Hippocampal formation (tissue), 2 donors: ENCODE measurements around the gene KCNG4.

Experiments used
- DNase-seq, 2 donors: peaks; one replicate each; lab custom pipeline; 2025; lab: John Stamatoyannopoulos, UW

The KCNG4 gene

DNA sequence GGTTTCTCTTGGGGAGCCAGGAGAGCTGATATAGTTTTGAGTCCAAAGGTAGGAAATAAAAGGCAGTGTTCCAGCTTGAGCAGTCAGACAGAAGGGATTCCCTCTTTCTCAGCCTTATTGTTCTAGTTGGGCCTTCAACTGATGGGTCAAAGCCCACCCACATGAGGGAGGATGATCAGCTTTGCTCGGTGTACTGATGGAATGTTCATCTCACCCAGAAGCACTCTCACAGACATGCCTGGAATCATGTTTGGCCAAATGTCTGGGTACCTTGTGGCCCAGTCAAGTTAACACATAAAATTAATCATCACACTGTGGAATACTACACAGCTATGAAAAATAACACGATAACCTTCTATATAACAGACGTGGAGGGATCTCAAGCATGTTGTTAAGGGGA, 23.1 kb upstream of the KCNG4 start:
- no peak for DNase-seq

DNA sequence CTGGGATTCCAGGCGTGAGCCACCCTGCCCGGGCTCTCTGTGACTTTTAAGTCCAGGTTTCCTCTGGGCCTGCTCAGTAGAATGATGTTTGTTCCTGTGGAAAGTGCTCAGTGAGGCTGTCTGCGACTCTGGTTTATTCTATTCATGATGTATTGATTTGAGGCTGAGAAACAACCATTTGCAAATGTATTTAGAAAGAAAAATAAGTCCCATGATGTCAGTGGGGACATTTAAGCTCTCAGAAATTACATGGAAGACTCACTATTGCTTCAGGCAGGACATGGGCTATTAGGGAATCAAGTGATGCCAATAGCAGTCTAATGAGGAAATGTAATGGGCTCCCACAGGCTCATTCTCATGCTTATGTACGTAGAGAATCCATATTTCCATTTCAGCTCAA, 22.2 kb upstream of the KCNG4 start:
- no peak for DNase-seq

DNA sequence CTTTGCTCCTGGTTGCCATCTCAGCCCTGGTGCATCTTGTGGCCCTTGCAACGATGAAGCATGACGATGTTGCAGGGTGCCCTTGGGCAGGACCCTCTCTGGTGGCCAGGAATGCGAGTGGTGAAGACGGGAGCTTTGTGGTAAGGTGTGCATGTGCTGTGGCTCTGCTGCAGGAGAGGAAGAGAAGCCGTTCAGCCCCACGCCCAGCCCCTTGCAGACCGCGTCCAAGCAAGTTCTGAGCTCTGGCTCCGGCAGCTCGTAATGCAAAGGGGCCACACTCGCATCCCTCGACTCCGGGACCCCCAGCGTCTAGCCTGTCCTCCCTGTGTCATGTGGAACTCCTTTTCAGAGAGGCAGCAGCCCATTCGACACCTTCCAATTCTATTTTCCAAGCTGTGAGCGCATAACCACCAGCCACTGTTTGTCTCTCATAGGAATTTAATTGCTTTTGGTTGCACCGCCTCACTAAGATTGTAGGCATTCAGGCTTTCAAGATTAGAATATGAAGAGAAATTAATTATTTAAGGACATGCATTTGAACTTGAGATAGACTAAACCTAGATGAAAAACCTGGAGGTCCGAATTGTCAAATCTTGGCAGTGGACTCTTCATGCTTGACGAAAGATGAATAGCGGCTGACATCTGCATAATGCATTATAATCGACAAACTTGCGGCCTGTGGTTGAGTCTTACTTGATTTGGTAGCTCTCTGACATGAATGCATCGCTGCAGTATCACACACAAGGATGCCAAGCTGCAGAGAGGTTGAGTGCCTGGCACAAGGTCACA, 21.1 kb upstream of the KCNG4 start:
- DNase-seq, result no peak

DNA sequence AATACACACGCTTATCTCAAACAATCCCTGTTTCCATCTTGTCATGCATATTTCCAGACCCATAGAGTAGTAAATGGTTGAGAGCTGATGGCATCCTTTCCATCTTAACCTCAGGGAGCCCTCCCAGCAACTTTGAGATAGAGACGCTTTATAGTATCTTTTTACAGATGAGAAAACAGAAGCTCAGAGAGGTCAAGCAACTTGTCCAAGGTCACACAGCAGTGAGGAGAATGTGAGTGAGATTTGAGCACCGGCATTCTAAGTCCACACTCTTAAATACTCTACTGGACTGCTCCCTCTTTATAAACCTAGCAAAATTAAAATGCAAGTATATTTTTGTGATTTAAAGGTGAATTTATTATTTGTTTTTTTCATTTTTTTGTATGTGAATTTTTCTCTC, 19.9 kb upstream of the KCNG4 start:
- DNase-seq, result no peak

DNA sequence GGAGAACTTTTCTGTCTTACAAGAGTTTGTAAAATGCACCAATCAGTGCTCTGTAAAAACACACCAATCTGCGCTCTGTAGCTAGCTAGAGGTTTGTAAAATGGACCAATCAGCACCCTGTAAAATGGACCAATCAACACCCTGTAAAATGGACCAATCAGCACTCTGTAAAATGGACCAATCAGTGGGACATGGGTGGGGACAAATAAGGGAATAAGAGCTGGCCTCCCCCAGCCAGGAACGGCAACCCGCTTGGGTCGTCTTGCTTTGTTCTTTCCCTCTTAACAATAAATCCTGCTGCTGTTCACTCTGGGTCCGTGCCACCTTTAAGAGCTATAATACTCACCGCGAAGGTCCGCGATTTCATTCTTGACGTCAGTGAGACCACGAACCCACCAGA, 18.5 kb upstream of the KCNG4 start:
- DNase-seq, result no peak

DNA sequence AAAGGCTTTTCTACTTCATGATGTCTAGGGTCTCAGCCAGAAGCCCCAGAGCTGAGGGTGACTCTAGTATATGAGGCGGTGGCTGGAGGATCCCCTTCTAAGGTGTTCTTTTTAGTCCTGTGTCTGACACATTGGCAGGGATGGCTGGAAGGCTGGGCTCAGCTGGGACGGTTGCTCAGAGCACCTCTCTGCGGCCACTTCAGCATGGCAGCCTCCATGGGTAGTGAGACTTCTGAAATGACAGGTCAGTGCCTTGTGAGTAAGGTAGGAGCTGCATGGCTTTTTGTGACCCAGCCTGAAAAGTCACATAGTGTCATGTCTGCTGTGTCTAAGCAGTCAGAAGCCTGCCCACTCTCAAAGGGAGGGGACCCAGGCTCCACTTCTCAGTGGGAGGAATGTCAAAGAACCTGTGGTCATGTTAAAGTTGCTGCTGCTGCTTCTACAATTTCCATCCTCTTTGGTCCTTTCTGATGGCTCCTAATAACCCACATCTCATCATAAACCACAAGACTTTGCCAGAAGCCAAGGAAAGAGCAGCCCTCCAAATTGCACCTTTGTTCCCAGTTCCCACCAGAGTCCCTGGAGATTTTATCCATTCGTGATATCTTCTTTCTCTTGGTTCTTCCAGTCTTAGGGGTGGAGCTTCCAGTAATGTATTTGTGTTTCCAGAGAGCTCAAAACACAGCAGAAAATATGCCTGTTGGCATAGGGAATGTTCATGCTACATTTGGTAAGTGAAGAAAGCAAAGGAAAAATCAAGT, 15.4 kb upstream of the KCNG4 start:
- no peak for DNase-seq

DNA sequence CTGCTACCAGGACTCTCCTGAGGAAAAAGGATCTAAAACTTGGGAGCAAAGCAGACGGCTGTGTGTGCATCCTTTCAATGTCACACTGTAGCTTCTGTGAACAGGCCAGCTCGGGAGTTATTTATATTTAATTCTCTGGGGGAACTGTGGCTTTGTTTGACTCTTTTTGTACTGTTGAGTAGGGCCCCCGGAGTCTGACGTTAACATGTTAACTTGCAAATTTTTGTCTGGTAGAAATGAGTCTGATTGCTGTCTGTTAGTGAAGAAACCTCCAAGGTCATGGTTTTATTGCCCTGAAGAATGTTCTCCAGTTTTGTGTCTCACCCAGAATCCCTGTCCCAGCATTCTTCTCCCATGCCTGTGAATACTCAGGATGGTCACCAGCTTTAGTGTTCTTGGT, 14.2 kb upstream of the KCNG4 start:
- DNase-seq, result no peak

DNA sequence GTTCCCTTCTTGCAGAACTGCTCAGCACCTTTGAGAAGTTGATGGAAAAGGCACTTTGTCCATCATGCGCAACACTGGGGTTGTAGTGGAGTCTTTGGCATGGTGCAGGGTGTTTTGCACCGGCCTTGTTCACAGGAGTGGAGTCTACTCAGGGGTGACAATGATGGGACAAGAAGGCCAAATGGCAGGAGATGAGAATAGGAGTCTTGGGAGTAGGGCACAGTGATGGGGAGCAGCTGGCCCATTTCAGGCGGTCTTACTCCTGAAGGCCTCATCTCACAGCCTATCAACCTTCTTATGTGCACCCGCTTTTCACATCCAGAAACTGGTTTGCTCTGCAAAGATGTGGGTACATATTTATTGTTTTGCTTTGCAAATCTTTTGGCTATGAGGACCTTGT, 13.4 kb upstream of the KCNG4 start:
- DNase-seq, result no peak

DNA sequence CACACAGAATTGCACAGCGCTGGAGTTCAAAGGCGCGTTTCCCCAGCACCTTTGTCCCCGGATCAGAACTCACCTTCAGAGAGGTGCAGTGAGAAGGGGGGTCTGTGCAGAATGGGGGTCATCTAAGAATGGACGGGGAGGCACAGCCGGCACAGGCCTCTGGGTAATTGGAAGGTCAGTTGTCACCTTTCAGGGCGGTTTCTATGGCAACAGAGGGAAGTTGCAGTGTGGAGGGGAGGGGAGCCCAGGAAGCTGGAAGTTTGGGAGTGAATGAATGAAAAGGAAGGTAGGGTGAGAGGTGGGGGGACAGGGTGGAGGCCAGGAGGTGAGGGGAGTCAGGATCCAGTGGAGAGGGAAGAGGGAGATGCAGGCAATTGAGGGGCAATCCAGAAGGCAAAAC, 12.4 kb upstream of the KCNG4 start:
- no peak for DNase-seq

DNA sequence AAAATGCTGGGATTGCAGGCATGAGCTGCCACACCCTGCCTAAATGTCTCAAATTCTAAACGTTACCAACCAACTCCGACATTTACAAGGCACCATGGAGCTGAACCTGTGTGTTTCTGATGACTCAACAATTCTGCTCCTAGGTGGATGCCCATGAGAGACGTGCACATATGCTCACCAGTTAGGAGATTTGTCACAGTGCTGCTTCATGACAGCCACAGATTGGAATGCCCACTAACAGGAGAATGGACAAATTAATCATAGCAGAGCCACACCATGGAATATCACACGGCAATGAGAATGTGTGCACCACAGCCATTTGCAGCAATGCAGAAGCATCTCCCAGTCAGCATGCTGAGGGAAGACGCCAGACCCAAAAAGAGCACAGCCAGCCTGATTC, 8.0 kb upstream of the KCNG4 start:
- DNase-seq, result no peak

DNA sequence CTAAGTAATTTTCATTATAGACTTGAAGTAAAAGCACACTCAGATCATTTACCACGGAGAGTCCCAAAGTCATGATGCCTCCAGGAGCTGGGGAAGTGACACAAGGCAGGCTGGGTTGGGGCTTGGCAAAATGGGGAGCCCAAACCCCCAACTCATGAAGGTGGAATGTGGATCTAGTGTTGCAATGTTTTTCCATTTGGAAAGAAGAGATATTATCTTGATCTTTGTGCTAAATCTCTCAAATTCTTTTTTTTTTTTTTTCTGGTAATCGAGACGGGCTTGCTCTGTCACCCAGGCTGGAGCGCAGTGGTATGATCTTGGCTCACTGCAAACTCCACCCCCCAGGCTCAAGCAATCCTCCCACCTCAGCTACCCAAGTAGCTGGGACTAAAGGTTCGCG, 7.5 kb upstream of the KCNG4 start:
- DNase-seq, result no peak

DNA sequence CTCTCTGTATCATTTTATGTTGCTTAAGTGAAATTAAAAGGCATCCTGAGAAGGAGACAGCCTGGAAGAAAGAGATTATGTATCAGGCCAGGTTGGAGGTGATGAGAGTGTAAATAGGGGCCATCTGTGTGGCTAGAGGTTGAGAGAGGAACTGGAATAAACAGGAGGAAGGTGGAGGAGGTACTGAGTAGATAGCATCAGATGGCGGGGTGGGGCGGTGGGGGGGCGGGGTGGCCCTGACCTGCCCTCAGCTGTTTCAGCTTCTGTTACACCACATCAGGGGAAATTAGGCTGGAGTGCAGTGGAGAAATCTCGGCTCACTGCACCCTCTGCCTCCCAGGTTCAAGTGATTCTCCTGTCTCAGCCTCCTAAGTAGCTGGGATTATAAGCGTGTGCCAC, 6.9 kb upstream of the KCNG4 start:
- no peak for DNase-seq

DNA sequence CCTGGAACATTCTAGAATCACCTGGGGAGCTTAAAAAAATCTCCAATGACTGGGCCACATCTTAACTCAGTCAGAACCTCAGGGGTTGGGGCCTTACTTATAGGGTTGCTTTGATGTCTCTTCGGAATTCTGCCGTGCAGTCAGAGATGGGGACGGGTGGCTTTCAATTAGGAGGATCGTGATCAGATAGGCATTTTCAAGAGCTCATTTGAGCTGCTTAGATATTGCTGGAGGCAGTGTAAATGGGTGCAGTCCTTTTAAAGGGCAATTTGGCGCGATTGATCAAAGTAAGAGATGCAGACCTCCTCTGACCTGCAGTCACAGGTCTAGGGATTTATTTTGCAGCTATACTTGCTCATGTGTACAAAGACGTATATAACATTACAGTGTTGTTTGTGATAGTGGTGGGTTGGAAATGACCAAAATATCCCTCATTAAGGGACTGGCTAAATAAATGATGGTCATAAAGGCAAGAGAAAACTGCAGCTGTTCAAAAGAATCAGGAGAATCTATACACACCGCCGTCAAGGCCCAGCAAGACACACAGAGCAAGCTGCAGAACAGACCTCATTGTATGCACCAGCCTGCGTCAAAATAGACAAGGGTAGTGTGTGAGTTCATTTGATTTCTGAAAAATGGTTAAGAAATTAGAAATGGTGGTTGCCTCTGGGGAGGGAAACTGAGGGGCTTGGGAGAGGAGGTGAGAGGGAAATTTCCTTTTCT, 6.3 kb upstream of the KCNG4 start:
- DNase-seq, result no peak

DNA sequence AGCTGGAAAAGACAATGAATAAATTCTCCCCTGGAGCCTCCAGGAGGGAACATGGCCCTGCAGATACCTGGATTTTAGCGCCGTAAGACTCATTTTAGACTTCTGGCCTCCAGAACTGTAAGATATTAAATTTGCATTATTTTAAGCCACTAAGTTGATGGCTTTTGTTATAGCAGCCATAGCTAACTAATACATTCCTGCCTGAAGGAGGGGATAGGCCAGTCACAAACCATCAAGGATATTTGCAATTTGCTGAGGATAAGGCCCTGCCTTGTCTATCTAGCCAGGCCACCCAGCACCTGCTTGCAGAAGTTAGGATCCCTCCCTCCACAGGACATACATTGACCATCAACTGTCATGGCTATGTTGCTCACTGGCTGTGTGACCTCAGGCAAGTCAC, 4.9 kb upstream of the KCNG4 start:
- DNase-seq, result no peak

DNA sequence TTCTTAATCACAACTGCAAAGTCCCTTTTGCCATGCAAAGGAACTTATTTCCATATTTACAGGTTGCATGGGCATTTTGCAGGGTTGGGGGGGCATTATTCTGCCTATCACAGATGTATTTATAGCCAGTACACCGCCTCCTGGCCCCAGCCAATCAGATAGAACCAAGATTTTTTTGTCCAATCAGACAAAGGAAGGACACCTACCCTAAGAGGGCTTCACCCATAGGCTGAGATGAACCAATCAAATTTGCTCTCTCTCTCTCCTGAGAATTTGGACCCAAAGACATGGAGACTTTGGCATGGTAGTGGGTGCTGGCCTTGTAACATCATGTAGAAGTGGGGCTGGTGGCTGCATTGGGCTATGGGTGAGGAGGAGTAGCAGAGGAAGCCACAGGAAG, 3.9 kb upstream of the KCNG4 start:
- DNase-seq, result no peak

DNA sequence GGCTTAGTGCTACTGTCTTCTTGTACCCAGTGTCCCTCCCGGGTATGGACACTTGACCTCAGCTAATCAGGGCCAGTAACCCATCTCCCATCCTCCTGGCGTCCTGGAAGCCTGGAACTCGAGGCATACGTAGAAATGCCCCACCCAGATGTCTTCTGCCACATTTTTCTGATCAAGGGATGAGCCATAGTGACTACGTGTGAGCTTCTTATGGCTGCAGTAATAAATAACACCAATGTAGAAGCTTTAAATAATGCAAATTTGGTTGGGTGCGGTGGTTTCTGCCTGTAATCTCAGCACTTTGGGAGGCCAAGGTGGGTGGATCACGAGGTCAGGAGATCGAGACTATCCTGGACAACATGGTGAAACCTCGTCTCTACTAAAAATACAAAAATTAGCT, 3.0 kb upstream of the KCNG4 start:
- no peak for DNase-seq

DNA sequence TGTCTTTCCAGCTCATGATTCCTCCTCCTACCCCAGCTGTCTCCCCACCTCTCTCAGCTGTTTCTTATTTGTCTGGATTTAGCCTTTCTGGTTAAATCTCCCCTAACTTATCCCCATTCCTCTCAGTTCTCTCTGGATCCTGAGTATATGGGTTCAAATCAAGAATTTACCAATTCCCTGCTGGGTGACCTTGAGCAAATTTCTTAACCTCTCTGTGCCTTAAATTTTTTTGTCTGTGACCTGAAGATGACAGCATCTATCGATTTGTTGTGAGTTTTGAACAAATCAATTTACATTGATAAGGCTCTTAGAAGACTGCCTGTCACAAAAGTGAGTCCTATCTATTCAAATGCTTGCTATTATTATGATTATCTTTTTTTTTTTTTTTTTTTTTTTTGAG, 2.0 kb upstream of the KCNG4 start:
- no peak for DNase-seq

DNA sequence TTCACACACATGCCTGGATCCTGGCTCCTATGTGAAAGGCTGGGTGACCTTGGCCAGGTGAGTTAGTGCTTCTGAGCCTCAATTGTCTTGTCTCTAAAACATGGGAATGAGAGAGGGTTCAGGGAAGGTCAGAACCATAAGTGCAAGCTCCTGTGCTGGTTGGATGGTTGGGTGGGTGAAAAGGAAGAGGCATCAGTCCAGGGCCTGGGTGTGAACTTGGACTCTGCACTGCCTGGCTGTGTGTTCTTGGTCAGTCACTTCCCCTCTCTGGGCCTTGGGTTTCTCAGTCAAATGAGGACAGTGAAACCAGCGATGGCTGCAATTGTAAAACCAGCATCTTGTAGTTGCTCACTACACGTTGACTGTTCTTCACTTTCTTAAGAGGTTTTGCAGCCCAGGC, 643 bp upstream of the KCNG4 start:
- DNase-seq, result no peak

DNA sequence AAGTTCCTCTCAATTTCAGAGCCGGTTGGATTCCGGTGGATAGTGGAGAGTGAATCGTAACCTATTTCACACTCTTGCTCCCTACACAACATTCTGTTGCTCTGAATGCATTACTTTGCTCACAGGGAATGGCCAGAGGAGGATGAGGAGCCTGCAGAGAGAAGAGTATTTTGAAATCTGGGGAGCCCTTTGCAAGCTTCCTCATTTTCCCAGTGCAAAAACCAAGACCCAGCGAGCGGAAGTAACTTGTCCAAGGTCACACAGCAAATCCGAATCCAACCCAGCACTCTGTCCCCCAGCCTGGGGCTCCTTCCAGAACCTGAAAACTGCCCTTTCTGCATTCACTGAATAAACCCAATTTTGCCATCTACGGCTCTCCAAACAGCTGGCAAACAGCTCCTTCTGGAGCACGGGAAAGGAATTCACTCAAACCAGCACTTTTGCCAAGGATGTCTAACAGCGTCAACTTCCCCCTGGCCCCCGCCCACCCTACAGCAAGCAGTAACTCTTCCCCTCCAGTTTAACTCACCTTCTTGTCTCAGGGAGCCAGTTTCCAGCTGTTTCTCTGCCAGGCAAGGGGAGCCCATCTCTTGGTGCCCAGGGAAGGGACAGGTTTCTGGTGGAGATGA, 557 bp downstream of the KCNG4 start:
- DNase-seq, result no peak

DNA sequence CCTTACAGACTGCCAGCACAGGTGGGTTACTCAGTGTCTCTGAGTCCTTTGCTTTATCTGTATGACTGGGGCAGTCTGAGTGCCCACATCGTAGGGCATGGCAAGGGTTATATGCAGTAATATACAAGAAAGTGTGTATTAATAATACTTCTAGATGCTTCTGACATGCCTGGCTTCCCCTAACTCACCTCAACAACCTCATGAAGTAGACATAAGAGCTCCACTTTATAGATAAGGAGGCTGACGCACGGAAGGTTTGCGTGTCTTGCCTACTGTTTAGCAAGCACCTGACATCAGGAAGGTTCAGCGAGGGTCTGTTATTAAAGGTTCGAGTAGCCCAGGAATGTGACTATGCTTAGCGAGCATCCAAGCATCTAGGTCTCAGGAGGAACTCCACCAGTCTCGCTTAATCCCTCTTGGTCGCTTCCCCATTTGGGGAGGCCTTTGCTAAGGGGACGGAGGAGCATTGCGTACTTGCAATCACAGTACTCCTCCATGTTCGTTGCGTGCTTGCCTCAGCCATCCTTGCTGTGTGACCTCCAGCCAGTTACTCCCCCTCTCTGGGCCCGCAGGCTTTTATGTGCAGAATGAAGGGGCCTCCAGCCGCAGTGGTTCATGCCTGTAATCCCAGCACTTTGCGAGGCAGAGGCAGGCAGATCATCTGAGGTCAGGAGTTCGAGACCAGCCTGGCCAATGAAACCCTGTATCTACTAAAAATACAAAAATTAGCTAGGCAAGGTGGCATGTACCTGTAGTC, 1.6 kb downstream of the KCNG4 start:
- DNase-seq, result no peak

DNA sequence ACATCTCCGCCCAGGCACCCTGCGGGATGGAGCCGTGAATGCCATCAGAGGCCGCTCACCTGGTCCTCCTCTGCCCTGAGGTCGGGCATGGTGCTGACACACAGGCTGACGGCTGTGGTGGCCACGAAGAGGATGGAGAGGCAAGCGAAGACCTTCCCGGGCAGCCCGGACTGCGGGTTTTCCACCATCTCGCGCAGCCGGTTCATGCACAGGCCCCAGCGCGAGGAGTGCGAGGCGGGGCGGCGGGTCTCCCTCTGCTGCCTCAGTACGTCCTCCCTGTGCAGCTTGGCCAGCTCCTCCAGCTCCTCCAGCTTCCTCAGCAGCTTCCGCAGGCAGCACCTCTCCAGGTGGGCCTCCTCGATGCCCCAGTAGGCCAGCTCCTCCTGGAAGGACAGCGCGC, 3.1 kb downstream of the KCNG4 start:
- DNase-seq, result no peak
